Heart left ventricle (tissue), 13 donors: ENCODE data around the gene MTPN.

ENCODE experiments used
- CTCF ChIP-seq, 12 donors: fragments of 200-600 bp; sonication (generic) in 4 of 12; IDR thresholded peaks; one replicate each; pipeline versions ENCODE4 v1.5.0 to v1.8.0; 2018 to 2022; ENCODE audit warnings: antibody characterized with exemption in 12 of 12, mild to moderate bottlenecking in 5 of 12
- POLR2A ChIP-seq, 2 donors: fragments of 450-650 bp; IDR thresholded peaks; one replicate each; pipeline ENCODE4 v1.6.1; 2017; ENCODE audit warnings: antibody characterized with exemption in 2 of 2, mild to moderate bottlenecking in 2 of 2, moderate library complexity in 2 of 2
- donor health status: ischemic (EF 13 %, LVEDD 7.1; RV severe dilation, severe dysfunction).
- donor health status: DM: no; HTN: yes; CAD: no.
- donor health status: DM: no; HTN: no; CAD: no.
- donor health status: ischemic (EF 25% LVEDD 6.9; RV normal size, moderate dysfunction).
- donor health status: ischemic (EF 25% LVEDD 5.7; RV mildly dilated, moderate dysfunction).
- donor health status: ischemic (EF 35%, LVEDD 5.7; RV mildly dilated, moderate dysfunction).
- donor health status: nonischemic (EF 11% LVEDD 7.7; RV severe dilation, severe dysfunction).
- donor health status: DM: yes; HTN: yes; CAD: no.
- donor health status: PGD.
- donor health status: ischemic (EF 29% LVEDD 5.4; RV normal size, mild dysfunction).
- donor health status: nonischemic (EF 23%, LVEDD 6.1; RV moderate dilation, normal function).

GRCh38 chr7:135978624-135979023 is 1.5 kb upstream of the MTPN start:
- TF ChIP-seq CTCF (IDR thresholded peaks at IDR 0.05) (no peak), POLR2A (IDR thresholded peaks at IDR 0.05) (no peak)
